ENCODE results near the gene PKLR. TPM values are rescaled to one million over a fixed set of nuclear protein-coding genes. Genes with fewer than 3 reads are reported as not detected.
"Not testable (repeated sequence)": the region's sequence is repeated elsewhere in the genome, so short reads cannot be mapped to it uniquely, and the experiment has no call there.

The PKLR gene
- total RNA-seq, 4 donors from 2014 or later, result not detected

GRCh38 chr1:155295183-155295941 lies 5.9 kb downstream of the PKLR start:
- H3K4me3 ChIP-seq, result peak overlapping the region in 1 of 2 donors; percentile 24

GRCh38 chr1:155294520-155295182 lies 6.6 kb downstream of the PKLR start:
- H3K4me1 ChIP-seq, result peaks cover 0 to 15% (median 2%) of the 10 kb centered on the region in 3 donors
- H3K4me3 ChIP-seq, result peak overlapping the region in 1 of 2 donors; percentile 24
- H3K9me3 ChIP-seq, result no peaks in the 10 kb centered on the region
- H3K27me3 ChIP-seq, result peaks cover 50% of the 10 kb centered on the region
- no peak for ATAC-seq
- 2 to 68% methylated on average over 3 to 9 of the region's 46 CpGs for WGBS, 2 donors (ENCODE audit: low coverage in 1 of 2)
- no peaks in the 10 kb centered on the region for H3K36me3 ChIP-seq
- TF ChIP-seq POLR2AphosphoS5 (IDR thresholded peaks at IDR 0.05), result no peak
- H3K27ac ChIP-seq, result no peak overlapping the region

More at GRCh38 chr1:155295183-155295941, 5.9 kb downstream of the PKLR start:
- whole genome bisulfite sequencing, 2 donors (ENCODE audit: low coverage in 1 of 2), result 50% methylated on average over 7 of the region's 47 CpGs; no CpG with 5 or more reads in 1 of the 2 donors
- ATAC-seq, result no peak
- Histone ChIP-seq H3K27me3 (peaks cover 54% of the 10 kb centered on the region), H3K27ac (no peak overlapping the region), H3K4me1 (peaks cover 0 to 15% (median 2%) of the 10 kb centered on the region in 3 donors), H3K36me3 (no peaks in the 10 kb centered on the region), H3K9me3 (no peaks in the 10 kb centered on the region)
- TF ChIP-seq POLR2AphosphoS5 (IDR thresholded peaks at IDR 0.05), result no peak
- TF ChIP-seq CTCF (IDR thresholded peaks at IDR 0.05), result no peak
- TF ChIP-seq EP300 (IDR thresholded peaks at IDR 0.05), result no peak
- no peak for TF ChIP-seq POLR2A (IDR thresholded peaks at IDR 0.05)

- Histone ChIP-seq H3K4me1 (peaks cover 0 to 15% (median 2%) of the 10 kb centered on the region in 3 donors), H3K27me3 (peaks cover 47% of the 10 kb centered on the region), H3K36me3 (no peaks in the 10 kb centered on the region), H3K27ac (no peak overlapping the region), H3K9me3 (no peaks in the 10 kb centered on the region), H3K4me3 (no peak overlapping the region)
- TF ChIP-seq CTCF (IDR thresholded peaks at IDR 0.05) (no peak), POLR2A (IDR thresholded peaks at IDR 0.05) (no peak), EP300 (IDR thresholded peaks at IDR 0.05) (no peak), POLR2AphosphoS5 (IDR thresholded peaks at IDR 0.05) (no peak)
- WGBS, 2 donors (ENCODE audit: low coverage in 1 of 2), result 89 to 90% methylated on average over 3 to 6 of the region's 17 CpGs
- no peak for ATAC-seq
These were observed 8.0 kb downstream of the PKLR start for GRCh38 chr1:155293086-155293749.

GRCh38 chr1:155291006-155291405 lies 10.2 kb downstream of the PKLR start:
- ATAC-seq, H3K36me3 ChIP-seq, H3K9me3 ChIP-seq, H3K4me3 ChIP-seq, H3K27ac ChIP-seq: not testable (repeated sequence)
- peaks cover 30% of the 10 kb centered on the region for H3K27me3 ChIP-seq
- H3K4me1 ChIP-seq, result peaks cover 0 to 15% (median 2%) of the 10 kb centered on the region in 3 donors
- 60 to 69% methylated on average over 3 to 8 of the region's 10 CpGs for WGBS, 2 donors (ENCODE audit: low coverage in 1 of 2)

- Histone ChIP-seq H3K36me3 (peaks cover 0 to 6% of the 10 kb centered on the region in 2 donors), H3K27me3 (peaks cover 1% of the 10 kb centered on the region), H3K27ac (no peak overlapping the region), H3K9me3 (no peaks in the 10 kb centered on the region), H3K4me1 (no peaks in the 10 kb centered on the region), H3K4me3 (no peak overlapping the region)
- WGBS, 2 donors (ENCODE audit: low coverage in 1 of 2), result 100% methylated on average over 1 of the region's 21 CpGs
- no peak for TF ChIP-seq POLR2AphosphoS5 (IDR thresholded peaks at IDR 0.05)
- no peak for TF ChIP-seq CTCF (IDR thresholded peaks at IDR 0.05)
- TF ChIP-seq EP300 (IDR thresholded peaks at IDR 0.05), result no peak
- no peak for TF ChIP-seq POLR2A (IDR thresholded peaks at IDR 0.05)
- ATAC-seq, result no peak
These were observed 13.2 kb downstream of the PKLR start for GRCh38 chr1:155287987-155288543.
